HepG2 (cell line): ENCODE data around the gene UBE2C. TPM values are rescaled to one million over a fixed set of nuclear protein-coding genes. Genes with fewer than 3 reads are reported as not detected.

ENCODE experiments used
- ATF3 ChIP-seq: sonication (generic); formaldehyde crosslinking; IDR thresholded peaks from 2 replicates; pipeline ENCODE4 v1.4.0; 2020; ENCODE audit warnings: missing genetic modification reagents
- CREB1 ChIP-seq, 2 experiments: fragments of 450-650 bp in 1 of 2; IDR thresholded peaks; 2 replicates each; pipeline ENCODE4 v1.6.1; 2016 to 2017; ENCODE audit warnings: control low read depth in 1 of 2, mild to moderate bottlenecking in 1 of 2, missing compliant biosample characterization in 1 of 2, missing genetic modification characterization in 1 of 2
- DNMT1 ChIP-seq: sonication (generic); formaldehyde crosslinking; IDR thresholded peaks from 2 replicates; pipeline ENCODE4 v1.5.1; 2020; ENCODE audit warnings: mild to moderate bottlenecking, missing genetic modification reagents
- ETV5 ChIP-seq: IDR thresholded peaks from 2 replicates; pipeline ENCODE4 v1.6.1; 2018; ENCODE audit warnings: missing biosample characterization, missing genetic modification reagents, inconsistent platforms, borderline replicate concordance
- FOXK1 ChIP-seq: sonication (generic); formaldehyde crosslinking; IDR thresholded peaks from 2 replicates; pipeline ENCODE4 v1.4.0; 2020; ENCODE audit warnings: low read depth, missing genetic modification reagents, borderline replicate concordance
- NFIC ChIP-seq: IDR thresholded peaks from 2 replicates; pipeline ENCODE4 v1.6.1; 2012; ENCODE audit warnings: mild to moderate bottlenecking, low read length, inconsistent platforms
- POLR2AphosphoS5 ChIP-seq: IDR thresholded peaks from 2 replicates; pipeline ENCODE4 v1.6.1; 2012; ENCODE audit warnings: low read depth, low read length
- RBAK ChIP-seq: sonication (generic); formaldehyde crosslinking; IDR thresholded peaks from 2 replicates; pipeline ENCODE4 v1.5.1; 2020; ENCODE audit warnings: mild to moderate bottlenecking, missing genetic modification reagents
- SPEN ChIP-seq: sonication (generic); formaldehyde crosslinking; IDR thresholded peaks from 2 replicates; pipeline ENCODE4 v1.5.1; 2020; ENCODE audit warnings: low read depth, mild to moderate bottlenecking, missing genetic modification reagents
- ZNF142 ChIP-seq: sonication (generic); formaldehyde crosslinking; IDR thresholded peaks from 2 replicates; pipeline ENCODE4 v1.4.0; 2020; ENCODE audit warnings: missing genetic modification reagents
- ZNF280D ChIP-seq: sonication (generic); formaldehyde crosslinking; IDR thresholded peaks from 2 replicates; pipeline ENCODE4 v1.5.1; 2020; ENCODE audit warnings: mild to moderate bottlenecking, missing genetic modification reagents
- ZNF44 ChIP-seq: sonication (generic); formaldehyde crosslinking; IDR thresholded peaks from 2 replicates; pipeline ENCODE4 v1.5.1; 2020; ENCODE audit warnings: mild to moderate bottlenecking, missing genetic modification reagents
- ZNF577 ChIP-seq: sonication (generic); formaldehyde crosslinking; IDR thresholded peaks from 2 replicates; pipeline ENCODE4 v1.4.0; 2020; ENCODE audit warnings: mild to moderate bottlenecking, low read depth, missing genetic modification reagents, borderline replicate concordance
- polyA plus RNA-seq, 8 experiments: library from polyadenylated mRNA; depleted of rRNA in 3 of 8; stranded (reverse) in 7 of 8; unstranded in 1 of 8; fragments of >200 nt; fragmentation: Illumina TruSeq in 4 of 8; extraction: Trizol in 4 of 8; gene quantifications; 2 replicates each; pipeline versions ENCODE4 v1.2.1 to v1.2.3, GENCODE V29; 2011 to 2016; ENCODE audit warnings: low read depth in 4 of 8, missing spikeins in 1 of 8, mixed read lengths in 1 of 8; ENCODE audit not compliant: insufficient read depth in 1 of 8
- total RNA-seq, 5 experiments: library from RNA; depleted of rRNA; stranded (reverse); fragments of >200 nt; fragmentation: Illumina TruSeq; extraction: Trizol; gene quantifications; 2 replicates each; pipeline ENCODE4 v1.2.3, GENCODE V29; 2016; ENCODE audit warnings: low read depth in 1 of 5

Gene UBE2C
- total and polyA plus RNA-seq, 2 of the 13 experiments (the other 11 are each of a cell fraction or from before 2014, with no cell fraction given): 100 to 123 TPM

GRCh38 chr20:45857114-45857881 is 44.9 kb downstream of the UBE2C start, which contains the start of the genes ACOT8 and ZSWIM3 (continued):
- TF ChIP-seq ZNF142 (CRISPR knock-in tag) (peak; percentile 70; the same call in 1 of the 2 replicates), ZNF44 (CRISPR knock-in tag) (peak; percentile 91; the same call in 1 of the 2 replicates), ZNF577 (CRISPR knock-in tag) (no peak), POLR2AphosphoS5 (peak; percentile 99), RBAK (CRISPR knock-in tag) (no peak), NFIC (peak; percentile 37; the same call in 1 of the 2 replicates), ATF3 (CRISPR knock-in tag) (no peak; the same call in 1 of the 2 replicates), SPEN (CRISPR knock-in tag) (peak; percentile 92), CREB1 (IDR thresholded peaks at IDR 0.05) (peak; percentile 91), CREB1 (CRISPR knock-in tag; IDR thresholded peaks at IDR 0.05) (peak; percentile 93), ETV5 (CRISPR knock-in tag) (peak; percentile 94), DNMT1 (CRISPR knock-in tag) (peak; percentile 91), ZNF280D (CRISPR knock-in tag) (peak; percentile 72; the same call in 1 of the 2 replicates), FOXK1 (CRISPR knock-in tag) (peak; percentile 95; the same call in 1 of the 2 replicates)
